ENCODE results near the gene SOX15.

The SOX15 gene

GRCh38 chr17:7549401-7550055, 40.4 kb downstream of the SOX15 start (continued):
- TF ChIP-seq ZBTB49 (tag by site-specific recombination; IDR thresholded peaks at IDR 0.05; ENCODE audit: low read depth) (no peak), ZNF18 (tag by site-specific recombination; IDR thresholded peaks at IDR 0.05) (peak; percentile 61), HIC1 (tag by site-specific recombination; IDR thresholded peaks at IDR 0.05) (peak; percentile 75; the same call in 1 of the 2 replicates), ZFHX2 (tag by site-specific recombination; conservative IDR thresholded peaks at IDR 0.05) (peak; percentile 90), EGR2 (tag by site-specific recombination; IDR thresholded peaks at IDR 0.05; ENCODE audit: low read depth) (peak; percentile 72), ZEB2 (tag by site-specific recombination; IDR thresholded peaks at IDR 0.05) (no peak), KLF1 (tag by site-specific recombination; IDR thresholded peaks at IDR 0.05) (peak; percentile 46; the same call in 1 of the 2 replicates), KLF17 (tag by site-specific recombination; IDR thresholded peaks at IDR 0.05) (peak; percentile 15; the same call in 1 of the 2 replicates), ZNF571 (tag by site-specific recombination; IDR thresholded peaks at IDR 0.05) (no peak), ZNF398 (tag by site-specific recombination; IDR thresholded peaks at IDR 0.05) (no peak), ZIC2 (tag by site-specific recombination; IDR thresholded peaks at IDR 0.05) (peak; percentile 47), ZNF600 (tag by site-specific recombination; IDR thresholded peaks at IDR 0.05) (peak; percentile 80), ZNF302 (tag by site-specific recombination; IDR thresholded peaks at IDR 0.05; ENCODE audit: low read depth) (no peak), ZNF580 (tag by site-specific recombination; IDR thresholded peaks at IDR 0.05) (no peak)

- no peaks in the 10 kb centered on the region for H3K9me3 ChIP-seq (ENCODE audit: control insufficient read depth, insufficient read depth, low read depth, low read length)
- no peaks in the 10 kb centered on the region for H3K36me3 ChIP-seq (ENCODE audit: control insufficient read depth in 2 of 2, insufficient read depth in 1 of 2, low read length in 2 of 2)
- H3K27ac ChIP-seq (ENCODE audit: extremely low read depth, low read depth, low read length): no peak within 1 kb of the TSS; the same call in 1 of the 2 replicates
- peak within 1 kb of the TSS; percentile 52 for H3K4me3 ChIP-seq (ENCODE audit: low read depth, low read length)
- ChIA-PET POLR2A (interaction anchor here (1.1 kb wide), 1 partner anchor 11 kb away, joined by 6 read pairs; no protein-coding TSS in a partner anchor), CTCF (interaction anchor here (0.6 to 6.2 kb wide), 4 partner anchors 12 to 1959 kb away, joined by 3 to 60 read pairs (median 4); partner anchors contain the start of genes SENP3 and TMEM95)
- peaks cover 3% of the 10 kb centered on the region; the same call in 1 of the 2 replicates for H3K4me1 ChIP-seq (ENCODE audit: control insufficient read depth, insufficient read depth, low read length)
- no peak for TF ChIP-seq BCL11A (tag by site-specific recombination; IDR thresholded peaks at IDR 0.05; ENCODE audit: low read depth)
- no peak for TF ChIP-seq ZNF544 (tag by site-specific recombination; IDR thresholded peaks at IDR 0.05)
- TF ChIP-seq TCF7L2 (IDR thresholded peaks at IDR 0.05; ENCODE audit: borderline replicate concordance, low read depth, low read length): no peak
- peak; percentile 35; the same call in 1 of the 2 replicates for TF ChIP-seq PATZ1 (tag by site-specific recombination; IDR thresholded peaks at IDR 0.05)
- no peak for TF ChIP-seq ZNF132 (tag by site-specific recombination; IDR thresholded peaks at IDR 0.05; ENCODE audit: borderline replicate concordance)
- TF ChIP-seq YY1 (tag by site-specific recombination; IDR thresholded peaks at IDR 0.05): no peak
- no peak for TF ChIP-seq ZNF311 (tag by site-specific recombination; IDR thresholded peaks at IDR 0.05; ENCODE audit: borderline replicate concordance)
Measured at GRCh38 chr17:7548585-7549400, 41.1 kb downstream of the SOX15 start, which contains the start of gene TNFSF12. TSS of gene TNFSF12 (plus strand) at chr17:7549058. CDS start at chr17:7549154, 96 bp downstream.
